HepG2 (cell line): Measurements from ENCODE around the gene GSDMA. TPM values are rescaled to one million over a fixed set of nuclear protein-coding genes. Genes with fewer than 3 reads are reported as not detected.
A peak's percentile ranks its signal among the peaks of the same experiment; 100 is the strongest.

Experiments used
- ETV5 ChIP-seq: IDR thresholded peaks from 2 replicates; pipeline ENCODE4 v1.6.1; 2018; ENCODE audit warnings: missing biosample characterization, missing genetic modification reagents, inconsistent platforms, borderline replicate concordance
- FOXA3 ChIP-seq: IDR thresholded peaks from 2 replicates; pipeline ENCODE4 v1.6.1; 2016; ENCODE audit warnings: missing genetic modification reagents, missing compliant biosample characterization
- FOXP1 ChIP-seq, 2 experiments: fragments of 450-650 bp in 1 of 2; IDR thresholded peaks; 2 replicates each; pipeline ENCODE4 v1.6.1; 2017 to 2018; ENCODE audit warnings: antibody characterized with exemption in 1 of 2
- KLF15 ChIP-seq: sonication (generic); formaldehyde crosslinking; IDR thresholded peaks from 2 replicates; pipeline ENCODE4 v1.8.1; 2023; ENCODE audit warnings: borderline replicate concordance, mild to moderate bottlenecking, inconsistent platforms, missing genetic modification reagents, mixed read lengths
- PHF8 ChIP-seq: sonication (generic); formaldehyde crosslinking; IDR thresholded peaks from 2 replicates; pipeline ENCODE4 v1.5.0; 2020; ENCODE audit warnings: missing genetic modification reagents
- SOX5 ChIP-seq: IDR thresholded peaks from 2 replicates; pipeline ENCODE4 v1.6.1; 2016; ENCODE audit warnings: borderline replicate concordance
- ZBTB38 ChIP-seq: sonication (generic); formaldehyde crosslinking; IDR thresholded peaks from 2 replicates; pipeline ENCODE4 v1.5.1; 2020; ENCODE audit warnings: mild to moderate bottlenecking, missing genetic modification reagents
- ZIK1 ChIP-seq: sonication (generic); formaldehyde crosslinking; IDR thresholded peaks from 2 replicates; pipeline ENCODE4 v1.5.0; 2020; ENCODE audit warnings: mild to moderate bottlenecking, low read depth, missing genetic modification reagents, borderline replicate concordance
- ZMAT3 ChIP-seq: sonication (generic); formaldehyde crosslinking; conservative IDR thresholded peaks from 2 replicates; pipeline ENCODE4 v1.7.0; 2021; ENCODE audit warnings: missing genetic modification reagents
- ZNF235 ChIP-seq: sonication (generic); formaldehyde crosslinking; IDR thresholded peaks from 2 replicates; pipeline ENCODE4 v1.8.1; 2023; ENCODE audit warnings: mild to moderate bottlenecking, missing genetic modification reagents, borderline replicate concordance
- ZNF605 ChIP-seq: sonication (generic); formaldehyde crosslinking; IDR thresholded peaks from 2 replicates; pipeline ENCODE4 v1.8.0; 2022; ENCODE audit warnings: mild to moderate bottlenecking, missing genetic modification reagents
- ZNF678 ChIP-seq: sonication (generic); formaldehyde crosslinking; IDR thresholded peaks from 2 replicates; pipeline ENCODE4 v1.4.0; 2020; ENCODE audit warnings: mild to moderate bottlenecking, missing genetic modification reagents
- ZSCAN20 ChIP-seq: sonication (generic); formaldehyde crosslinking; IDR thresholded peaks from 2 replicates; pipeline ENCODE4 v1.4.0; 2020; ENCODE audit warnings: missing genetic modification reagents, mild to moderate bottlenecking, borderline replicate concordance
- polyA plus RNA-seq, 8 experiments: library from polyadenylated mRNA; depleted of rRNA in 3 of 8; stranded (reverse) in 7 of 8; unstranded in 1 of 8; fragments of >200 nt; fragmentation: Illumina TruSeq in 4 of 8; extraction: Trizol in 4 of 8; gene quantifications; 2 replicates each; pipeline versions ENCODE4 v1.2.1 to v1.2.3, GENCODE V29; 2011 to 2016; ENCODE audit warnings: low read depth in 4 of 8, missing spikeins in 1 of 8, mixed read lengths in 1 of 8; ENCODE audit not compliant: insufficient read depth in 1 of 8
- total RNA-seq, 5 experiments: library from RNA; depleted of rRNA; stranded (reverse); fragments of >200 nt; fragmentation: Illumina TruSeq; extraction: Trizol; gene quantifications; 2 replicates each; pipeline ENCODE4 v1.2.3, GENCODE V29; 2016; ENCODE audit warnings: low read depth in 1 of 5
- TF ChIP-seq, protein P1 (sequence below): sonication (generic); formaldehyde crosslinking; IDR thresholded peaks from 2 replicates; pipeline ENCODE4 v1.4.0; 2020; ENCODE audit warnings: missing genetic modification reagents
- TF ChIP-seq, protein P2 (sequence below): sonication (generic); formaldehyde crosslinking; IDR thresholded peaks from 2 replicates; pipeline ENCODE4 v1.8.1; 2023; ENCODE audit warnings: mild to moderate bottlenecking, missing genetic modification reagents
- TF ChIP-seq, protein P3 (sequence below): sonication (generic); formaldehyde crosslinking; IDR thresholded peaks from 2 replicates; pipeline ENCODE4 v1.4.0; 2020; ENCODE audit warnings: missing genetic modification reagents
- TF ChIP-seq, protein P4 (sequence below): sonication (generic); formaldehyde crosslinking; IDR thresholded peaks from 2 replicates; pipeline ENCODE4 v1.8.1; 2022; ENCODE audit warnings: low read depth, mild to moderate bottlenecking, missing genetic modification reagents
- TF ChIP-seq, protein P5 (sequence below): sonication (generic); formaldehyde crosslinking; conservative IDR thresholded peaks from 2 replicates; pipeline ENCODE4 v1.8.1; 2023; ENCODE audit warnings: missing genetic modification reagents
- TF ChIP-seq, protein P6 (sequence below): IDR thresholded peaks from 2 replicates; pipeline ENCODE4 v1.6.1; 2016; ENCODE audit warnings: missing compliant biosample characterization, missing genetic modification reagents, borderline replicate concordance

Gene GSDMA
- total and polyA plus RNA-seq, 2 of the 13 experiments (the other 11 are each of a cell fraction or from before 2014, with no cell fraction given): not detected

DNA sequence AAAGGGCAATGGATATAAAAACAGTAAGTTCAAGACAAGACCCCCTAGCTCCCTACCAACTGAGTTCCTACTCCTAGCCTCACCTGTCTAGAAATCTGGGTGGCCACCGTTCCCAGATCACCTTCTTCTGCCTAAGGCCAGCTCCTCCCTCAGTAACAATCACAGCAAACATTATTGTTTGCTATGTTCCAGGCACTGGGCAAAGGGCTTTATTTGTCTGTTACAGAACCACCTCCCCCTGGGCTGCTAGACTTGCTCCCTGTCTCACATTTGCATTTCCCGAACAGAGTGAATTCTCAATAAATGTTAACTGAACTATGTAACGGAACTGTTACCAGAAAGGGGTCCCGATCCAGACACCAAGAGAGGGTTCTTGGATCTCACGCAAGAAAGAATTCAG lies 28.5 kb upstream of the GSDMA start (continued):
- TF ChIP-seq, protein P1, sequence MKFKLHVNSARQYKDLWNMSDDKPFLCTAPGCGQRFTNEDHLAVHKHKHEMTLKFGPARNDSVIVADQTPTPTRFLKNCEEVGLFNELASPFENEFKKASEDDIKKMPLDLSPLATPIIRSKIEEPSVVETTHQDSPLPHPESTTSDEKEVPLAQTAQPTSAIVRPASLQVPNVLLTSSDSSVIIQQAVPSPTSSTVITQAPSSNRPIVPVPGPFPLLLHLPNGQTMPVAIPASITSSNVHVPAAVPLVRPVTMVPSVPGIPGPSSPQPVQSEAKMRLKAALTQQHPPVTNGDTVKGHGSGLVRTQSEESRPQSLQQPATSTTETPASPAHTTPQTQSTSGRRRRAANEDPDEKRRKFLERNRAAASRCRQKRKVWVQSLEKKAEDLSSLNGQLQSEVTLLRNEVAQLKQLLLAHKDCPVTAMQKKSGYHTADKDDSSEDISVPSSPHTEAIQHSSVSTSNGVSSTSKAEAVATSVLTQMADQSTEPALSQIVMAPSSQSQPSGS (CRISPR knock-in tag): no peak
- no peak for TF ChIP-seq ZNF678 (CRISPR knock-in tag)
- no peak for TF ChIP-seq PHF8 (CRISPR knock-in tag)
- TF ChIP-seq, protein P2, sequence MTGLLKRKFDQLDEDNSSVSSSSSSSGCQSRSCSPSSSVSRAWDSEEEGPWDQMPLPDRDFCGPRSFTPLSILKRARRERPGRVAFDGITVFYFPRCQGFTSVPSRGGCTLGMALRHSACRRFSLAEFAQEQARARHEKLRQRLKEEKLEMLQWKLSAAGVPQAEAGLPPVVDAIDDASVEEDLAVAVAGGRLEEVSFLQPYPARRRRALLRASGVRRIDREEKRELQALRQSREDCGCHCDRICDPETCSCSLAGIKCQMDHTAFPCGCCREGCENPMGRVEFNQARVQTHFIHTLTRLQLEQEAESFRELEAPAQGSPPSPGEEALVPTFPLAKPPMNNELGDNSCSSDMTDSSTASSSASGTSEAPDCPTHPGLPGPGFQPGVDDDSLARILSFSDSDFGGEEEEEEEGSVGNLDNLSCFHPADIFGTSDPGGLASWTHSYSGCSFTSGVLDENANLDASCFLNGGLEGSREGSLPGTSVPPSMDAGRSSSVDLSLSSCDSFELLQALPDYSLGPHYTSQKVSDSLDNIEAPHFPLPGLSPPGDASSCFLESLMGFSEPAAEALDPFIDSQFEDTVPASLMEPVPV: no peak
- TF ChIP-seq ETV5 (CRISPR knock-in tag): peak; percentile 23; the same call in 1 of the 2 replicates
- TF ChIP-seq FOXA3 (CRISPR knock-in tag): peak; percentile 18; the same call in 1 of the 2 replicates
- TF ChIP-seq ZBTB38: no peak
- no peak for TF ChIP-seq KLF15 (CRISPR knock-in tag)
- TF ChIP-seq ZIK1 (CRISPR knock-in tag): no peak
- 0 out of 2 replicates have a peak, but pooled peaks have one; percentile 41 for TF ChIP-seq ZNF605 (CRISPR knock-in tag)
- TF ChIP-seq, protein P3, sequence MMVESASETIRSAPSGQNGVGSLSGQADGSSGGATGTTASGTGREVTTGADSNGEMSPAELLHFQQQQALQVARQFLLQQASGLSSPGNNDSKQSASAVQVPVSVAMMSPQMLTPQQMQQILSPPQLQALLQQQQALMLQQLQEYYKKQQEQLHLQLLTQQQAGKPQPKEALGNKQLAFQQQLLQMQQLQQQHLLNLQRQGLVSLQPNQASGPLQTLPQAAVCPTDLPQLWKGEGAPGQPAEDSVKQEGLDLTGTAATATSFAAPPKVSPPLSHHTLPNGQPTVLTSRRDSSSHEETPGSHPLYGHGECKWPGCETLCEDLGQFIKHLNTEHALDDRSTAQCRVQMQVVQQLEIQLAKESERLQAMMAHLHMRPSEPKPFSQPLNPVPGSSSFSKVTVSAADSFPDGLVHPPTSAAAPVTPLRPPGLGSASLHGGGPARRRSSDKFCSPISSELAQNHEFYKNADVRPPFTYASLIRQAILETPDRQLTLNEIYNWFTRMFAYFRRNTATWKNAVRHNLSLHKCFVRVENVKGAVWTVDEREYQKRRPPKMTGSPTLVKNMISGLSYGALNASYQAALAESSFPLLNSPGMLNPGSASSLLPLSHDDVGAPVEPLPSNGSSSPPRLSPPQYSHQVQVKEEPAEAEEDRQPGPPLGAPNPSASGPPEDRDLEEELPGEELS (CRISPR knock-in tag): peak; percentile 60
- no peak for TF ChIP-seq FOXP1 (IDR thresholded peaks at IDR 0.05)
- TF ChIP-seq FOXP1 (CRISPR knock-in tag; IDR thresholded peaks at IDR 0.05): 0 out of 2 replicates have a peak, but pooled peaks have one; percentile 31
- no peak for TF ChIP-seq ZNF235 (CRISPR knock-in tag)
- no peak for TF ChIP-seq ZMAT3 (CRISPR knock-in tag)
- TF ChIP-seq, protein P4, sequence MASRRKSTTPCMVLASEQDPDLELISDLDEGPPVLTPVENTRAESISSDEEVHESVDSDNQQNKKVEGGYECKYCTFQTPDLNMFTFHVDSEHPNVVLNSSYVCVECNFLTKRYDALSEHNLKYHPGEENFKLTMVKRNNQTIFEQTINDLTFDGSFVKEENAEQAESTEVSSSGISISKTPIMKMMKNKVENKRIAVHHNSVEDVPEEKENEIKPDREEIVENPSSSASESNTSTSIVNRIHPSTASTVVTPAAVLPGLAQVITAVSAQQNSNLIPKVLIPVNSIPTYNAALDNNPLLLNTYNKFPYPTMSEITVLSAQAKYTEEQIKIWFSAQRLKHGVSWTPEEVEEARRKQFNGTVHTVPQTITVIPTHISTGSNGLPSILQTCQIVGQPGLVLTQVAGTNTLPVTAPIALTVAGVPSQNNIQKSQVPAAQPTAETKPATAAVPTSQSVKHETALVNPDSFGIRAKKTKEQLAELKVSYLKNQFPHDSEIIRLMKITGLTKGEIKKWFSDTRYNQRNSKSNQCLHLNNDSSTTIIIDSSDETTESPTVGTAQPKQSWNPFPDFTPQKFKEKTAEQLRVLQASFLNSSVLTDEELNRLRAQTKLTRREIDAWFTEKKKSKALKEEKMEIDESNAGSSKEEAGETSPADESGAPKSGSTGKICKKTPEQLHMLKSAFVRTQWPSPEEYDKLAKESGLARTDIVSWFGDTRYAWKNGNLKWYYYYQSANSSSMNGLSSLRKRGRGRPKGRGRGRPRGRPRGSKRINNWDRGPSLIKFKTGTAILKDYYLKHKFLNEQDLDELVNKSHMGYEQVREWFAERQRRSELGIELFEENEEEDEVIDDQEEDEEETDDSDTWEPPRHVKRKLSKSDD (CRISPR knock-in tag): no peak
- TF ChIP-seq SOX5 (CRISPR knock-in tag): peak; percentile 34; the same call in 1 of the 2 replicates
- TF ChIP-seq ZSCAN20: no peak
- TF ChIP-seq, protein P5, sequence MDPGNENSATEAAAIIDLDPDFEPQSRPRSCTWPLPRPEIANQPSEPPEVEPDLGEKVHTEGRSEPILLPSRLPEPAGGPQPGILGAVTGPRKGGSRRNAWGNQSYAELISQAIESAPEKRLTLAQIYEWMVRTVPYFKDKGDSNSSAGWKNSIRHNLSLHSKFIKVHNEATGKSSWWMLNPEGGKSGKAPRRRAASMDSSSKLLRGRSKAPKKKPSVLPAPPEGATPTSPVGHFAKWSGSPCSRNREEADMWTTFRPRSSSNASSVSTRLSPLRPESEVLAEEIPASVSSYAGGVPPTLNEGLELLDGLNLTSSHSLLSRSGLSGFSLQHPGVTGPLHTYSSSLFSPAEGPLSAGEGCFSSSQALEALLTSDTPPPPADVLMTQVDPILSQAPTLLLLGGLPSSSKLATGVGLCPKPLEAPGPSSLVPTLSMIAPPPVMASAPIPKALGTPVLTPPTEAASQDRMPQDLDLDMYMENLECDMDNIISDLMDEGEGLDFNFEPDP (CRISPR knock-in tag): 0 out of 2 replicates have a peak, but pooled peaks have one; percentile 50
- TF ChIP-seq, protein P6, sequence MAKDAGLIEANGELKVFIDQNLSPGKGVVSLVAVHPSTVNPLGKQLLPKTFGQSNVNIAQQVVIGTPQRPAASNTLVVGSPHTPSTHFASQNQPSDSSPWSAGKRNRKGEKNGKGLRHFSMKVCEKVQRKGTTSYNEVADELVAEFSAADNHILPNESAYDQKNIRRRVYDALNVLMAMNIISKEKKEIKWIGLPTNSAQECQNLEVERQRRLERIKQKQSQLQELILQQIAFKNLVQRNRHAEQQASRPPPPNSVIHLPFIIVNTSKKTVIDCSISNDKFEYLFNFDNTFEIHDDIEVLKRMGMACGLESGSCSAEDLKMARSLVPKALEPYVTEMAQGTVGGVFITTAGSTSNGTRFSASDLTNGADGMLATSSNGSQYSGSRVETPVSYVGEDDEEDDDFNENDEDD (CRISPR knock-in tag): no peak
